HG03139 (cell line): Measurements from ENCODE around the gene DLEC1.
"Not testable (repeated sequence)": the region's sequence is repeated elsewhere in the genome, so short reads cannot be mapped to it uniquely, and the experiment has no call there.

Experiments
- ATAC-seq: cut with Tn5 transposase; IDR thresholded peaks from one replicate; pipeline ENCODE4 v1.9.1; 2021; ENCODE audit not compliant: unreplicated experiment

DLEC1 gene

GRCh38 chr3:38017445-38018295 is 21.3 kb upstream of the DLEC1 start:
- ATAC-seq, result no peak

DNA sequence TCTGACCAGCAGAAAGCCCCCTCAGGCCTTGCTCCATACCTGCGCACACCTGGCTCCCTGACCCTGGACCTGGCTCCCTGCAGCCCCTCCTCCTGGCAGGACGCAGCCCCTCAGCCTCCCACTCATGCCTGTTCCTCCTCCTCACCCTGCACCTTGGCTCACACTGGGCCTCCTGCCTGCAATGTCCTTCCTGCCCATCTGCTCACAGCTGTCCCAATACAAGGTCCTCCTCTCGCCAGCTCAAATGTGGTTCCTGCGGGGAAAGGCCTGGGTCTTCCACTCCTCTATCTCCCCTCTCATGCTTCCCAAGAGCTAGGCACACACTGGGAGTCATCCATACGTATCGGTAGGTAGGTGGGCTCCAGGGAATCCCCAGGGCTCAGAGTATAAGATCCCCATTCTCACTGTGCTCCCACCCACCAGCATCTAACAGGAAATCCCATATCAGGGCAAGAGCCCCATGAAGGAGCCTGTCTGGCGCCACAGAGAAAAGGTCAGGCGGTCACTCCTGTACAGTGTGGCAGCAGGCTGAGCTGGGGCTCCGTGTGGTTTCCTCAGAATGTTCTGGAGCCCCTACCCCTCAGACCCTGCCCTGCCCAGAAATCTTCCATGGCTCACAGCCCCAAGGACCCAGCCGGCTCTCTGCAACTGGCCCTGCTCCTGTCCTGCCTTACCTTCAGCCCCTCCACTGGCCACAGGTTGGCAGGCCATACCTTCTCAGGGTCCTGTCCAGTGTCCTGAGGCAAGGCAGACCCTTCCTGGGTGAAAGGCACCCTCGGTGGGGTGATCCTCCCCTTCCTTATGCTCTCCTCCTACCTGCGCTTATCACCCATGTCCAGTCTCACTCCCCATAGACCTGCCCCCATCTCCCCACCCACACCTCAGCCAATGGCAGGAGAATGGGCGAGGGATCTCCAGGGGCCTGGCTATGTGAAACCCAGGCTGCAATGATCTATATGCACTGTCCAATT is 20.4 kb upstream of the DLEC1 start:
- ATAC-seq, result no peak

DNA sequence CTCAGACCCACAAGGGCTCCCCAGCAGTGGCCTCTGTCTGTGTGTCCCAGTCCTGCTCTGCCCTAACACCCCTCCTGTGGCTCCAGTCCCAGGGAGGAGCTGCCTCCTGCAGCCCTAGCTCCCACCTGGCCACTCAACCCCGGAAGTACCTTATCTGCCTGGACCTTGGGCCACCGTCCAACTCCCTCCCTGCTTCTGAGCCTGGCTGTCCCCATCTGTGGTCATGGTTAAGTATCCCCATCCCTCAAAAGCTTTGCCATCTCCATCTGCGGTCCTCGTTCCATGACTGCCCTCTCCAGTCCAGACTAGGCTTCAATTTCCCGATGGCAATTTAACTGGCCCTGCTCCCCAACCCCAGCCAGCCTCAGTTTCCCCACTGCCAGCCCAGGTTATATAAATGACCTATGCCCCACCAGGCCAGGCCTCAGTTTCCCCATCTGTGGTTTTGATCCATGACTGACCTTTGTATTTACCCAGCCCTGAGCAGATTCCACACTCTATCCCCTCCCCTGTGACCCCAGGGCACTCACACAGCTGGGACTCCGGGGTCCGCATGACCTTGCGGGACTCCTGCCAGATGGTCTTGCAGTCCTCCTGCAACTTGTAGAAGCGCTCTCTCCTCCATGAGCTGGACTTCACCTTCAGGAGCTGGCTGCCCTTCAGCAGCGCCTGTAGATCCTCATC is 19.2 kb upstream of the DLEC1 start:
- no peak for ATAC-seq

DNA sequence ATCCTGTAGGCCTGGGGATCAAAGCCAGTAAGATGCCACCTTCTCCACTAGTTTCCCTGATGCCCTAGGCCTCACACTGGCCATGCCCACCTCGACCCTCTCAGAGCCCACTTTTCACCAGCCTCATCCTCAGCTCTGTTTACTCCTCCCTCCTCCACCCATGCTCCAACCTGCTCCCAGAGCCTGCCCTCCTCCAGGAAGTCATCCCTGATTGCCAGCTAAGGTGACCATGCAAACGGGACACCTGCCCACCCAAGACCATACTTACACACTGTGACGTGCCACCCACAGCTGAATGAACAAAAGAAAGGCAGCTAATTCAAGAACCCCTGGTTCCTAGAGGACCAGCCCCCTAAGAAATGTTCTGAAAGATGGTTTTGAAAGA is 18.7 kb upstream of the DLEC1 start:
- ATAC-seq, result no peak

- no peak for ATAC-seq
These were observed 17.8 kb upstream of the DLEC1 start for GRCh38 chr3:38021196-38021595.

DNA sequence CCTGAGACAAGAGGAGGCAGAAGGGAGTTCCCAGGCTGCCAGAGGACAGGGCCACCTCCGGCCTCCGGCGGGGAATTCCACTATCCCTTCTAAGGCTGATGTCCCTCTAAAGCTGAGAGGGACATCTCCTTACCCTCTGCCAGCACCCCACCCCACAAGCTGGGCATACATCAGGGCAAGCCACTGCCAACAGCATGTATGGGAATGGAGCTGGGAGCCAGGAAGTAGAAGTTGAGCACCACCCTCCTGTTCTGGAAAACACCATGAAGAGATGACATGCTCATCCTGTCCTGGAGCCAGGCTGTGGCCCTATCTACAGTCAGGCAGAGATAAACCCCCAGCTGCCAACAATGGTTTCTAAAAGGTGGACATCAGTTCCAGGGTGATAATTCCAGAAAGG is 16.7 kb upstream of the DLEC1 start:
- ATAC-seq, result no peak

DNA sequence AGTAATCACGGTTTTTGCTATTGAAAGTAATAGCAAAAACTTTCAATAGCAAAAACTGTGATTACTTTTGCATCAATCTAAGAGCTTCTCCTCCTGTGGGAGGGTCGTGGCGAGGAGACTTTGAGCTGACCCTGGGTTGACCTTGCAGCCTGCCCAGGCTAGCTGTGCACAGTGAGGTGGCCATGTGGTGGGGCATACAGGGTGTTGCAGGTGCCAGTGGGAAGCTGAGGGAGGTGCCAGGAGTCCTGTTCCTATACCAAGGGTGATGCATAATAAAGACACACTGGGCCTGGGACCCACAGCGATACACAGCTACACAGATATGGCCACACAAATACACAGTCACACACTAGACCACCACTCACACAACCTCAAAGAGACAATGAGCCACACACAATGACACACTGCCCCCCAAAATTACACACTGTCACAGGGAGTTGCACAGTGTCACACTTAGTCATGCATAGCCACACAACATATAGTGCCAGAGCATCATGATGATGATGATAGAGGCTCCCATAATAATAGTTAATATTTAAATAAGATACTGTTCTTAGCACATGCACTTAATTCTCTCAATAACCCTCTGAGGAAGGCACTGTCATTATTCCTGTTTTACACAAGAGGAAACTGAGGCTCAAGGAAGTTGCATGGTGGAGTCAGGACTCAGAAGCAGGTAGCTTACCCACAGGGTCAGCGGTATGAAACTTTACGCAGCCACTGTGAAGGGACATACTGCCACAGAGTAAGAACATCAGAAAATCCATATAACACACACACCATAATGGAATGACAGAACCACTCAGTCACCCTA is 15.9 kb upstream of the DLEC1 start:
- no peak for ATAC-seq

GRCh38 chr3:38026856-38027255 is 12.2 kb upstream of the DLEC1 start:
- ATAC-seq, result no peak

DNA sequence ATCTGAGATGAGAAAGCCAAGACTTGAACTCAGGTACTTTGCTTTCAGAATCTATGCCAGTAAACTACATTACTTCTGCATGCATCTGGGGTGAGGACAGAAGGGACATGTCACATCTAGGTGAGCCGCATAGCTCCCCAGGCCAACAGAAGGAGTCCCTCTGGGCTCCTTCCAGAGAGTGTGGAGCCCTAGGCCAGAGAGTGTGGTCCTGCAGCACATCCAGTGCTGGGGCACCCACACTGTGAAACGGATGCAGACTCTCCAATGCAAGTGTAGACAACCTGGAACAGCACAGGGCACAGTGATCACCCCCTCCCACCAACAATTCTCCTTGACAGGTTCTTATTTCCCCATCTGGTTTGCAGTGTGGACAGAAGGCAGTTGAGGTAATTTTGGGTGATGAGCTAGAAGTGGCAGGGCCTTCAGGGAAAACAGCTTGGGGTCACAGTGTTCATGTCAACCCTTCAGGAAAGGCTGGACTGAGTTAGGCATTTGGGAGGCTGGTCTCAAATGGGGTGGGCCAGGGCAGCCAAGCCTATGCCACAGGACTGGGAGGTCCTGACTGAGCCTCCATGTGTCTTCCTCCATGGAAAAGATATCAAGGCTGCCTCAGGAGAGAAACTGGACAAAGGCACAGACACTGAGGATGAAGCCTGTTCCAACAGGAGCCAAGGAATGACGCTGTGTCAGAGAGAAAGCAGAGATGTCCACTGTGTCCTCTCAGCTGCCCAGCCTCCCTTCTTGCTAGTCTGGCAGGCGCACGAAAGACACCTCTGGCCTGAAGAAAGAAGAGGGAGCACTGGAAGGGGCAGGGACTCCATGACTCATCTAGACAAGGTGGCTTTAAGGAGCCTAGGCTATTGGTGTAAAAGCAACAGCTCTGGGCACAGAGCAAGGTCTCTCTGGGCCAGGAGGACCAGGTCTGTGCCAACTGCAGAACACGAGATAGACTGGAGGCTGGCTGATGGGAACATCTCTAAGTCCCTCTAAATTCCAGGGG is 11.2 kb upstream of the DLEC1 start:
- ATAC-seq, result no peak

DNA sequence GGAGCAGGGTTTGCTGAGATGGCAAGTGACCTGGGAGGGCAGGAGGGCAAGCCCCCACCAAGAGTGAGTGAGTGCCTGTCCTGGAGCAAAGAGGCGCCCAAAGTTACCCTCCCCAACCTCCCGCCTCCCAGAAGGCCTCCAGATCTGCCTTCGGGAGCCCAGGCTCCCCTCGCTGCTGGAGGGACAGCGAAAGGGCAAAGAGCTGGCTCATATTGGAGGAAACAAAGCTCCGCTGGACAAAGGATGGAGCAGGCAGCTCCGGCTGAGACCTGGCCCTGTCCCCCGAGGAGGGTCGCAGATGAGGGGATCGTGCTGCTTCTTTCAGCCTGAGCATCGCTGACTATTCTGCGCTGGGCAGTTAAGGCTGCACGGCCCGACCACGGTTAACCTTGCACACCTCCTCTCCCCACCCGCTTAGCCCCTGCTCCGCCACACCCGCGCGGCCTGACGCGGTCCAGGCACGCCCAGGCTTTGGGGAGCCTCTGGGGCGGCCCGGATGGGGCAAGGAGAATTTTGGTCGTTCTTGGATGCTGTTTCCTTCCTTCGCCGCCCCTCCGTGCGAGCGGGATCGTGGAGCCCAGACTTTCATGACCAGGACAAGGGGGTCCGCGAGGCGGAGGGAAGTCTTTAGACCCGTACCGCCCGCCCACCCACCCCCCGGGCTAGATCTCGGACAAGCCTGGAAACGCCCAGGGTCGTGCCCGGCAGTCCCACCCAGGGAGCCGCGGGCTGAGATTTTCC is 10.2 kb upstream of the DLEC1 start:
- no peak for ATAC-seq

DNA sequence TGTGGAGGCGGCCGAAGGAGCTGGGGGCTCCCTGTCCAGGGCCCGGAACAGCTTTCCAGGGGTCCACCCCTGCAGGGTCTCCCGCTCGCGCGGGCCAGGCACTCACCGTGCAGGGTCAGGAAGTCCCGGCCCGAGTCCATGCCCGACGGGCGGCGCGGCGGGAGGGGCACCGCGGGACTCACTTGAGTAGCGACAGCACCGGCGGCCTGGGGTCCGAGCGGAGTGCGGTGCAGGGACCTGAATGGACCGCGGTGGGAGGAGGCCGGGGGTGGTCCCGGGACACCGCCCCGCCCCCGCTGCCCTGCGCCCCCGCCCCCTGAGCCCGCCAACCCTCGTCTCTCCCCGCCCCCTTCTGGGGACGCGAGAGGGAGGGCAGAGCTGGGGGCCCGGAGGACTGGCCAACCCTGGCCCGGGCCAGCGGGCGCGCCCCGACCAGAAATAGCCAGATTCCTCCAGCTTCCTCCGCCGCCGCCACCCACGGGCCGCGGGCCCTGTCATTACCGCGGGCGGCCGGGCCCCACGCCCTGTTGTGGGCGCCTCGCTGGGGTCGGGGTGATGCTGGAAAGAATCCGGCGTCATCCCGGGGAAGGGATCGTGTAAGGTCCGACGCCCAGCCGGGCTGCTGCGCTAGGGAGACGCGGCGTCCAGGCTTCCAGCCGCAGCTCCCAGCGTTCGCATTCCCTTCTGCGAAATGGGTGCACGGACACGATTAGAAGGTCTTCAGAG is 9.4 kb upstream of the DLEC1 start, which contains the start of gene PLCD1:
Gene PLCD1 (minus strand): TSS at position 243 of the 726 bp plus-strand sequence. CDS start 103 bp downstream, at position 140.
- ATAC-seq, result no peak

- no peak for ATAC-seq
These were observed 8.6 kb upstream of the DLEC1 start for GRCh38 chr3:38030126-38031021.

- no peak for ATAC-seq
These were observed 7.7 kb upstream of the DLEC1 start for GRCh38 chr3:38031022-38031994.

DNA sequence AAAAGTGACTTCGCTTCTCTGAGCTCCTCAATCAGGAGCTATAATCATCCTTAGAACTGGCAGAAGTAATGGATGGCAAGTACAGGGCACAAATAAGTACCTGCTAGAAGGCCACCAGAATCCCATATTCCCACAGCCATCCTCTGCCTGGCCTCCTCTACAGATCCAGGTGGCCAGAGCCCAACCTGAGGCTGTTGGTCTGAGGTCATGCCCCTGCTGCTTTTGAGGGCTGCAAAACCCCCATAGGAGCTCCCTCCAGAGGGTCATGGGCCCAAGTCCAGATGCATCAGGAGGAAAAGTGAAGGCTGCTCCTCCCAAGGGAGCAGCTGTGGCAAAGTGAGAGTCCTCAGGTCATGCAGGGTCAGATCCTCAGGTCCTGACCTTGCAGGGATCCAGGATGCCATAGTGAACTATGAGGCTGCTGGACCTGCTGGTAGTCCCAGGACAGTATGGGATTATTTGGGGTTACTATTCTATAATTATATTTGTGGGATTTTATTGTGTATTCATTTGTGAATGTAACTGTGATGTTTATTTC is 6.6 kb upstream of the DLEC1 start:
- no peak for ATAC-seq

GRCh38 chr3:38033586-38033985 is 5.4 kb upstream of the DLEC1 start:
- not testable (repeated sequence) for ATAC-seq
